ENCODE measurements around the gene ROCK2.

ROCK2 gene

GRCh38 chr2:11356764-11357163, 12.3 kb upstream of the ROCK2 start:
- H3K27ac Mint-ChIP-seq: no peak overlapping the region
- no peaks in the 10 kb centered on the region for H3K9me3 Mint-ChIP-seq
- H3K4me1 Mint-ChIP-seq (ENCODE audit: low read depth): no peaks in the 10 kb centered on the region
- H3K36me3 Mint-ChIP-seq (ENCODE audit: low read depth): no peaks in the 10 kb centered on the region
- no peak overlapping the region for H3K4me3 Mint-ChIP-seq
- peaks cover 12% of the 10 kb centered on the region for H3K27me3 Mint-ChIP-seq (ENCODE audit: low read depth)
- DNase-seq (ENCODE audit: low spot score): no peak

DNA sequence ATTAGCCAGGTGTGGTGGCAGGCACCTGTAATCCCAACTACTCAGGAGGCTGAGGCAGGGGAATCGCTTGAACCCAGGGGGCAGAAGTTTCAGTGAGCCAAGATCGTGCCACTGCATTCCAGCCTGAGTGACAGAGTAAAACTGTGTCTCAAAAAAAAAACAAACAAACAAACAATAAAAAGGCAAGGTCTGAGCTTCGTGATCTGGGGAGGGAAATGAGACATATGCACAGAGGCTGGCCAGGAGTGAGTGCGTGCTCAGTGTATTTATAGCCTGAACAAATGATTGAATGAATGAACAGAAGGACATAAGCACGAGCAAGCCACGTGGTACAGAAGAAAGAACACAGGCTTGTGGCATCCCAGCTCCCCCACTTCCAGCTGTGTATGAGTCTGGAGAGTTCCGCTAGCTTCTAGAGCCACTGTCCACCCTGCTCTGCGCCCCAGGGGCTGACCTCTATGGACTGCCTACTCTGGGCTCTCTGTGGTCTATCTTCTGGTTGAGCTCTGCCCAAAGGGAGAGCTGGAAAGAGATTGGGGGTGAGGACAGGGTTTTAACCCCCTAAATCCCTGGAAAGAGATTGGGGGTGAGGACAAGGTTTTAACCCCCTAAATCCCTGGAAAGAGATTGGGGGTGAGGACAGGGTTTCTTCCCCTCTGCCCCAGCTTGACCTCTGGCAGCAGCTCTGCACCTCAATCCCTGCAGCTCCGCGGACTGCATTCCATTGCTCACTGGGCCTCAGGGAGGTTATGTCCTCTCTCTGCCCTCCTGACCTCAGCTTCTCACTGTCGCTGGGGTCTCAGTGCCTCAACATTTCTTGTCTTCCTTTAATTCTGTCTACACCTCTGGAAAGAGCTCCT, 11.0 kb upstream of the ROCK2 start:
- no peak overlapping the region for H3K4me3 Mint-ChIP-seq
- H3K27ac Mint-ChIP-seq: no peak overlapping the region
- H3K27me3 Mint-ChIP-seq (ENCODE audit: low read depth): peaks cover 14% of the 10 kb centered on the region
- H3K4me1 Mint-ChIP-seq (ENCODE audit: low read depth): no peaks in the 10 kb centered on the region
- H3K36me3 Mint-ChIP-seq (ENCODE audit: low read depth): no peaks in the 10 kb centered on the region
- no peak for DNase-seq (ENCODE audit: low spot score)
- H3K9me3 Mint-ChIP-seq: no peaks in the 10 kb centered on the region

DNA sequence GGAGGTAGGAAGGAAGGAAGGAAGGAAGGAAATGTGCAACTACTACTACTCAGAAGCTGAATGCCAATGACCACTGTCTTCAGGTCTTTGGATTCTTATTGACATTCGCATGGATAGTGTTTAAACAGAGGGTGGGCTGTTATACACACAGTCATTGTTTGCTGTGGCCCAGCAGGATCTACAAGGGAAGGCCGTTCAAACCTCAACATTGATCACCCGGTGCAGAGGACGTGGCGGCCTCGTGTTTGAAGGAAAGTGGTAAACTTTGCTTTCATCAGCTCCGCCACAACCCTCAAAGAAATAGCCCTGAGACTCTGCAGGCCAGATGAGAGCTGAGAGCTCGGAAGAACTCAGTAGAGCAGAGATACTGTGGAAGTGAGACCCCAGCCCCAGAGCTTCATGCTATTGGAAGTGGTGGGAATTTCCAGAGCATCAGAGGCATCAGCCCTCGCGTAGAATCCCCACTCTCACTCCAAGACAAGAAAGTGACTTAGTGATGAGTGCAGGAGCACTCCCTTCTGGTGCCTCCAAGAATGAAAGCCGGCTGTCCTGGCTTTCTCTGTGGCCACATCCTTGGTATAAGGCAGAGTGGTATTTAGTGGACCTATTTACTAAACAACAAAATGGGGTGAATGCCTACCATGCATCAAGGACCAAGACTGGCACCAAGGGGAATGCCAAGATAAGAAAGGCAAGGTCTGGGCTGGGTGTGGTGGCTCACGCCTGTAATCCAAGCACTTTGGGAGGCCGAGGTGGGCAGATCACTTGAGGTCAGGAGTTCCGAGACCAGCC, 10.1 kb upstream of the ROCK2 start:
- DNase-seq (ENCODE audit: low spot score): no peak
- H3K4me1 Mint-ChIP-seq (ENCODE audit: low read depth): no peaks in the 10 kb centered on the region
- no peak overlapping the region for H3K4me3 Mint-ChIP-seq
- no peaks in the 10 kb centered on the region for H3K9me3 Mint-ChIP-seq
- H3K27ac Mint-ChIP-seq: no peak overlapping the region
- no peaks in the 10 kb centered on the region for H3K36me3 Mint-ChIP-seq (ENCODE audit: low read depth)
- peaks cover 23% of the 10 kb centered on the region for H3K27me3 Mint-ChIP-seq (ENCODE audit: low read depth)

- H3K9me3 Mint-ChIP-seq: no peaks in the 10 kb centered on the region
- no peaks in the 10 kb centered on the region for H3K36me3 Mint-ChIP-seq (ENCODE audit: low read depth)
- no peak overlapping the region for H3K4me3 Mint-ChIP-seq
- no peak overlapping the region for H3K27ac Mint-ChIP-seq
- no peak for DNase-seq (ENCODE audit: low spot score)
- no peaks in the 10 kb centered on the region for H3K4me1 Mint-ChIP-seq (ENCODE audit: low read depth)
- H3K27me3 Mint-ChIP-seq (ENCODE audit: low read depth): peaks cover 28% of the 10 kb centered on the region
Measured at GRCh38 chr2:11352781-11353537, 8.5 kb upstream of the ROCK2 start.

DNA sequence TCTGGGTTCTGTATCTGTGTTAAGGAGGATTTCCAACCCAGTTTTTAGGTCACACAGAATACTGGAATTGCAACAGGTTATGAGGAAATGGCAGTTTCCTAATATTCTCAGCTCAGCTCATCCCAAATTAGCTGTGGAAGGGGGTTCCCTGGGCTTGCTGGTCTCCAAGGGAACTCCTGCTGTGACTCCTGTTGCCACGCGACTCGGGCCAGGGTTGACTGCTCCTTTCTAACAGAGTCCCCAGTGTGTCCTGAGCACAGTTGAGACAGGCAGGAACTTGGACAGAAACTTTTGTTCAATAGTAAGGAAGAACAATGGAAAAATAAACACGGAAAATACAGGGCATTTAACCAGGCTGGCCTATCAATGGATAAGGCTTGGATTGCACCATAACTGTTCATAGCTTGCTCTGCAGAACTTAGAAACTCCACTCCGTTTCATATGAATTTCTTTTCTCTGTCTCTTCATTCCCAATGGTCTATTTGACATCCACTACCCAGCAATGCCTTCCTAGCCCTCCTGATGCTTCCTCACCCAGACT, 3.8 kb upstream of the ROCK2 start:
- Mint-ChIP-seq H3K27ac (no peak overlapping the region), H3K4me1 (ENCODE audit: low read depth) (peaks cover 2% of the 10 kb centered on the region)

DNA sequence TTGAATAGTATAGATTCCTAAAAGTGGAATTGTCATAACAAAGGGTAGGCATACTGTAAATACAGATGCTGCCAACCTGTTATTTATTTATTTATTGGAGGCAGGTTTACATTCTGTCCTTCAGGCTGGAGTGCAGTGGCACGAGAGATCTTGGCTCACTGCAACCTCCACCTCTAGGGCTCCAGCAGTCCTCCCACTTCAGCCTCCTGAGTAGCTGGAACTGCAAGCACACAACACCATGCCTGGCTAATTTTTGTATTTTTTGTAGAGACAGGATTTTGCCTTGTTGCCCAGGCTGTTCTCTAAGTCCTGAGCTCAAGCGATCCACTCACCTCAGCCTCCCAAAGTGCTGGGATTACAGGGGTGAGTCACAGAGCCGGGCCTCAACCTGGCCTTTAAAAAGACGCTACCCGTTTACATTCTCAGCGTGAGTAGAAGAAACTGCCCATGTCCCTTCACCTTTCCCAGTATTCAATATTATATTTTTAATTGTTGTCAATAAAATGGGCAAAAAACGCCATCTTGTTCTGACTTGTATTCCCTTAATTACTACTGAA, 3.0 kb upstream of the ROCK2 start:
- Mint-ChIP-seq H3K4me3 (no peak overlapping the region), H3K27ac (no peak overlapping the region), H3K27me3 (ENCODE audit: low read depth) (peaks cover 21% of the 10 kb centered on the region), H3K4me1 (ENCODE audit: low read depth) (peaks cover 10% of the 10 kb centered on the region), H3K9me3 (no peaks in the 10 kb centered on the region), H3K36me3 (ENCODE audit: low read depth) (peaks cover 1% of the 10 kb centered on the region)
- no peak for DNase-seq (ENCODE audit: low spot score)

More for the DNA sequence above, 3.8 kb upstream of the ROCK2 start:
- no peak for DNase-seq (ENCODE audit: low spot score)
- peaks cover 25% of the 10 kb centered on the region for H3K27me3 Mint-ChIP-seq (ENCODE audit: low read depth)
- no peaks in the 10 kb centered on the region for H3K36me3 Mint-ChIP-seq (ENCODE audit: low read depth)
- no peaks in the 10 kb centered on the region for H3K9me3 Mint-ChIP-seq
- no peak overlapping the region for H3K4me3 Mint-ChIP-seq

DNA sequence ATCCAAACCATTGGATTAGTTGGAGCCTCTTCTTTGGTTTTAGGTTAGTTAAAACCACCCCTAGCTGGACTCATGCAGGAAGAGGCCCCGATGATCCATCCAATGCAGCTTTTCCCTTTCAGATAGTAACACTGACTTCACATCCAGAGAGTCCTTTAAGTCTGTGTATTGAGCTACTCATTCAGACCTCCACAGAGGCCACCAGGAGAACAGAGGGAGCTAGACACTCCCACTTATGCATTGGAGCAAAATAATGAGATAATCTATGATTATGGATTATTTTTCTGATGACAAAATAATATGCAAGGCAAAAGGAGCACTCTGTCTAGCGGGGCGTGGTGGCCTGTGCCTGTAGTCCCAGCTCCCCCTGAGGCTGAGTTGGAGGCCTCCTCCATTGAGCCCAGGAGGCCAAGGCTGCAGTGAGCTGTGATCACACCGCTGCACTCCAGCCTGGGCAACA, 1.6 kb upstream of the ROCK2 start:
- peak overlapping the region; percentile 16 for H3K4me3 Mint-ChIP-seq
- peaks cover 17% of the 10 kb centered on the region for H3K4me1 Mint-ChIP-seq (ENCODE audit: low read depth)
- no peaks in the 10 kb centered on the region for H3K9me3 Mint-ChIP-seq
- no peak overlapping the region for H3K27ac Mint-ChIP-seq
- H3K27me3 Mint-ChIP-seq (ENCODE audit: low read depth): peaks cover 16% of the 10 kb centered on the region
- peaks cover 2% of the 10 kb centered on the region for H3K36me3 Mint-ChIP-seq (ENCODE audit: low read depth)
- DNase-seq (ENCODE audit: low spot score): no peak

DNA sequence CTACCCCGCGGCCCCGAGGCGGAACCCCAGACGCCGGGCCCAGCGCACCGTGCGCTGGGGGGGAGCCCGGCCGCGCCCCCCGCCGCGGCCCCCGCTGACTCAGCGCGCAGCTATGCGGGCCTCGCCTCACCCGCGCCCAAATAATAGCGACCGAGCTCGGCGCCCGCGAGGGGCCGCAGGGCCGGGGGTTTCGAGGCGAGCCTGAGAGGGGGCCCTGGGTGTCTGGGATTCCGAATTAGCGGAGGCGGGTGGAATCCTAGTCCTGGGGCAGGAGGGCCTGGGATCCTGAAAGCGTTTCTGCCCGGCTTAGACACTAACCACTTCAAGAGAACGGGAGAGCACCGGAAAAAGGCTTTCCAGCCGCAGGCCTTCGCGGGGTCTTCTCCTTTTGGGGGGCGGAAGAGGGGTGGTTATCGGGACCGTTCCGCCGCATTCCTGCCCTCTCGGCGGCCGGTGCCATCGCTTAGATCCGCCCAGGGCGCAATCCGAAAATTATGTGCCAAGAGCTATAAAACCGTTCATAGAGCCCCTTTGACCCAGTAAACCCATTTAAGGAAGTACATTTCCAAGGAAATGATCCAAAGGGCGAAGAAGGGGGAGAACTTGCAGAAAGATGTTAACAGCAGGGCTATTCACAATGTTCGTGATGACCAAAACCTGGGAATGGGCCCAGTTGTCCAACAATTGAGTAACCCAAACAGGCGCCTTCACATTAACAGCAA, 681 bp upstream of the ROCK2 start:
- Mint-ChIP-seq H3K36me3 (ENCODE audit: low read depth) (peaks cover 2% of the 10 kb centered on the region), H3K27ac (peak overlapping the region; percentile 79), H3K4me3 (peak overlapping the region; percentile 81), H3K9me3 (no peaks in the 10 kb centered on the region), H3K4me1 (ENCODE audit: low read depth) (peaks cover 24% of the 10 kb centered on the region), H3K27me3 (ENCODE audit: low read depth) (peaks cover 12% of the 10 kb centered on the region)
- no peak for DNase-seq (ENCODE audit: low spot score)

DNA sequence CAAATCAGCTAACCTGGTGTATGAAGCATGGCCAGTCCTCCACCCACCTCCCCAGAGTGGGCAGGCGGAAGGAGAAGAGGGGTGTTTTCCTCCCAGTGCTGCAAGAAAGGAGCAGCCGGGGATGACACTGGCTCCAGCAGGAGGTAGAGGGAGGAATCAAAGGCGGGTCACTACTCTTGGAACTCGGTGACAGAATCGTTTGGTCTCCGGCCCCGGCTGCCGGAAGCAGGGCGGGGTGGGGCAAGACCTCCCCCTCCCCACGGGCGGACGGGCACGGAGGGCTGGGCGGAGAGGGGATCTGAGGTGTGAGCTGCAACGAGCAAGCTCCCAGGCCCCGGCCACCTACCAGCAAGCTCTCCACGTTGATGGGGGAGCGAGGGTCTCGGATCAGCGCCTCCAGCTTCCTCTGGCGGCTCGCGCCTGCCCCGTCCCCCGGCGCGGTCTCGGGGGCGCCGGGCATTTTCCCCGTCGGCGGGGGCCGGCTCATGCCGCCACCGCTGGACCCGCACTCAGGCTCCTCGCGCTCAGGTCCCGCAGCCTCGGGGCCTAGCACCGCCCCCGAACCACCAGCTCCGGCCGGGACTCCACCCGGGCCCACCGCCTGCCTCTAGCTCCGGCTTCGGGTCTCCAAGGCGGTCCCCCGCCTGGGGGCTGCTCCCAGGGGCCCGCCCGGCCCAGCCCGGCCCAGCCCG, 640 bp downstream of the ROCK2 start:
- DNase-seq (ENCODE audit: low spot score): peak; percentile 37
- no peaks in the 10 kb centered on the region for H3K9me3 Mint-ChIP-seq
- peaks cover 2% of the 10 kb centered on the region for H3K36me3 Mint-ChIP-seq (ENCODE audit: low read depth)
- H3K4me1 Mint-ChIP-seq (ENCODE audit: low read depth): peaks cover 31% of the 10 kb centered on the region
- peaks cover 5% of the 10 kb centered on the region for H3K27me3 Mint-ChIP-seq (ENCODE audit: low read depth)
- H3K4me3 Mint-ChIP-seq: peak overlapping the region; percentile 92
- H3K27ac Mint-ChIP-seq: peak overlapping the region; percentile 85

GRCh38 chr2:11343368-11343649, 1.1 kb downstream of the ROCK2 start:
- Mint-ChIP-seq H3K36me3 (ENCODE audit: low read depth) (peaks cover 2% of the 10 kb centered on the region), H3K4me3 (peak overlapping the region; percentile 92), H3K27ac (peak overlapping the region; percentile 85), H3K9me3 (no peaks in the 10 kb centered on the region), H3K4me1 (ENCODE audit: low read depth) (peaks cover 31% of the 10 kb centered on the region), H3K27me3 (ENCODE audit: low read depth) (peaks cover 2% of the 10 kb centered on the region)
- DNase-seq (ENCODE audit: low spot score): no peak

GRCh38 chr2:11342551-11343367, 1.7 kb downstream of the ROCK2 start:
- DNase-seq (ENCODE audit: low spot score): no peak
- peak overlapping the region; percentile 92 for H3K4me3 Mint-ChIP-seq
- H3K4me1 Mint-ChIP-seq (ENCODE audit: low read depth): peaks cover 31% of the 10 kb centered on the region
- H3K27me3 Mint-ChIP-seq (ENCODE audit: low read depth): peaks cover 2% of the 10 kb centered on the region
- H3K9me3 Mint-ChIP-seq: no peaks in the 10 kb centered on the region
- H3K36me3 Mint-ChIP-seq (ENCODE audit: low read depth): peaks cover 2% of the 10 kb centered on the region
- H3K27ac Mint-ChIP-seq: peak overlapping the region; percentile 85

DNA sequence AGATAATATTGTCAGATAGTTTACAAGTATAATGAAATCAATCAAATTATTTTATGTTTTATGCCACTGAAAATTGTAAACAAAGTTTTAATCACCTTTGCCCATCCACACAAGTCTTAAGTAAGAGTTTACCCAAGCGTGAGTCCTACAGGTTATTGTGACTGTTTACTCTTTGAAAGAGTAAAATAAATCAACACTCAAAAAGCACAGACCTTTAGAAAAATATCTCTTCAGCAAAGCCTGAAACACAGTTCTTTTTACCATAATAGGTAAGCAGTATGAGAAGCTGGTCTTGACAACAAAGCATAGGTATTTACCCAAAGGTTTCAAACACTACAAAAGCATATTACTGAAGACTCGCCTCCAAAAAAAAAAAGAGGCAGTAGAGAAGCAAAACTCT, 3.7 kb downstream of the ROCK2 start:
- no peaks in the 10 kb centered on the region for H3K27me3 Mint-ChIP-seq (ENCODE audit: low read depth)

More for the DNA sequence above, 3.7 kb downstream of the ROCK2 start:
- Mint-ChIP-seq H3K27ac (no peak overlapping the region), H3K4me3 (no peak overlapping the region), H3K36me3 (ENCODE audit: low read depth) (peaks cover 4% of the 10 kb centered on the region), H3K4me1 (ENCODE audit: low read depth) (peaks cover 31% of the 10 kb centered on the region), H3K9me3 (peaks cover 4% of the 10 kb centered on the region)
- DNase-seq (ENCODE audit: low spot score): no peak
